ENCODE results near the gene C17orf100. TPM values are rescaled to one million over a fixed set of nuclear protein-coding genes. Genes with fewer than 3 reads are reported as not detected.

Gene C17orf100
- total RNA-seq, 4 donors from 2014 or later: 0.27 to 1.5 (median 0.57) TPM; not detected in 1

DNA sequence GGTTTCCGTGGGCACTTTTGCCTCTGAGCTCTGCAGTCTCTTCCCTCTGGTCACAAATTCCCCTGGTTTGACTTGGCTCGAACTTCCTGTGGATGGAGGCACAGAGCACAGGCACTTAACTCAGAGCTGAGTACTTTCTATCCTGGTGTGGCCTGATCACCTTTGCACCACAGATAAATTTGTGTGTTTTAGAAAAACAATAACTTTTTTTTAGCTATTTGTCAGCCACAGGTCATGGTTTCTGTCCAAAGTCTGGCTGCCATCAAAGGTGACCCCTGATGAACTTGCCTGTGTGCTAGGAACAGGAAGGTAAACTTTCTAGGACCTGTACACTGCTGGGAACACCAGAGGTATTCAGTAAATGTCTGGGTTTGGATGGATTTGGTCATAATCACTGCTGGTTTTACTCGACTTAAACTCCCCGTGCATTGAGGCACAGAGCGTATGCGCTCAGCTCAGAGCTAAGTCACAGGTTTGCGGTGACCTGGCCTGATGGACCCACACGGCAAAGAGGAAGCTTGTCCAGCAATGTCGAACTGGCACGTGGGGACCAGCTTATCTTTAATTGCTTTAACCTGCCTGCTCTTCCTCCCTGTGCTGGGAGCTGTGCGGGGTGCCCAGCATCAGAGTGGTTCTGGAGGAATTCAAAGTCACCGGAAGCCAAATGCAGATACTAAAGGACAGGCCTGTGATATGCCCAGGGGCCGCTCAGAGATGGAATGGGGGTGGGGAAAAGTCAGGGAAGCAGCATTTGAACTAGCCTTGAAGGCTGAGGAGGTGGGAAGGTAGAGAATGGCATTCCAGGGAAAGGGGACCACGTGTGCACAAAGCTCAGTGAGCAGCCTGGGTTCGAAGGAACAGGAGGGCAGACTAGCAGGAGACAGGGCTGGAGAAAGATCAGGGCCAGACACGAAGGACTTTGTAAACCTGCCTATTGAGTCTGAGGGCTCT is 48.7 kb downstream of the C17orf100 start:
- Histone ChIP-seq H3K9me3 (no peaks in the 10 kb centered on the region), H3K27me3 (peaks cover 0 to 24% (median 0%) of the 10 kb centered on the region in 4 donors), H3K27ac (no peak overlapping the region), H3K4me1 (no peaks in the 10 kb centered on the region), H3K4me3 (no peak overlapping the region), H3K36me3 (no peaks in the 10 kb centered on the region)
- intact Hi-C loops (cut with DNase I): no loop called here
- WGBS, 2 donors: 71 to 77% methylated on average over 13 to 15 of the region's 16 CpGs
- DNase-seq: no peak
- TF ChIP-seq, protein P1, sequence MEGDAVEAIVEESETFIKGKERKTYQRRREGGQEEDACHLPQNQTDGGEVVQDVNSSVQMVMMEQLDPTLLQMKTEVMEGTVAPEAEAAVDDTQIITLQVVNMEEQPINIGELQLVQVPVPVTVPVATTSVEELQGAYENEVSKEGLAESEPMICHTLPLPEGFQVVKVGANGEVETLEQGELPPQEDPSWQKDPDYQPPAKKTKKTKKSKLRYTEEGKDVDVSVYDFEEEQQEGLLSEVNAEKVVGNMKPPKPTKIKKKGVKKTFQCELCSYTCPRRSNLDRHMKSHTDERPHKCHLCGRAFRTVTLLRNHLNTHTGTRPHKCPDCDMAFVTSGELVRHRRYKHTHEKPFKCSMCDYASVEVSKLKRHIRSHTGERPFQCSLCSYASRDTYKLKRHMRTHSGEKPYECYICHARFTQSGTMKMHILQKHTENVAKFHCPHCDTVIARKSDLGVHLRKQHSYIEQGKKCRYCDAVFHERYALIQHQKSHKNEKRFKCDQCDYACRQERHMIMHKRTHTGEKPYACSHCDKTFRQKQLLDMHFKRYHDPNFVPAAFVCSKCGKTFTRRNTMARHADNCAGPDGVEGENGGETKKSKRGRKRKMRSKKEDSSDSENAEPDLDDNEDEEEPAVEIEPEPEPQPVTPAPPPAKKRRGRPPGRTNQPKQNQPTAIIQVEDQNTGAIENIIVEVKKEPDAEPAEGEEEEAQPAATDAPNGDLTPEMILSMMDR (IDR thresholded peaks at IDR 0.05): no peak

DNA sequence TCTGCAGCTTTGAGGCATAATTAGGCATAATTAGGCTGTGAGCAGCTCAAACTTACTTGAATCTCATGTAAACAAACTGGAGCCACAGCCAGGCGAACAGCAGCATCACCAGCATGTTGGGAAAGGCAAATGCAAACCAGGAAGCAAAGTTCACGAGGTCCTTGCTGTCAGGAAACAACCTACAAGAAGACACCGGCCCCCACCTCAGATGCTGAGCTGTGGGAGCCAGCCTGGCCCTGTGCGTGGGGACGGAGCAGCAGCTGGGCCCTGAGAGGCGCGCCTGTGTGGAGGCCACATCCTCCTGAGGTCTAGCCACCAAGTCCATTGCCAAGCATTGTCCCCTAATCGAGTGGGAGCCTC is 49.4 kb downstream of the C17orf100 start:
- Histone ChIP-seq H3K27me3 (peaks cover 0 to 24% (median 0%) of the 10 kb centered on the region in 4 donors), H3K27ac (no peak overlapping the region), H3K9me3 (no peaks in the 10 kb centered on the region), H3K4me3 (no peak overlapping the region), H3K36me3 (no peaks in the 10 kb centered on the region), H3K4me1 (no peaks in the 10 kb centered on the region)
- no peak for DNase-seq
- TF ChIP-seq POLR2A (IDR thresholded peaks at IDR 0.05): no peak
- TF ChIP-seq, protein P1 (IDR thresholded peaks at IDR 0.05): no peak
- WGBS, 2 donors: 76 to 79% methylated on average over 3 to 7 of the region's 8 CpGs
- intact Hi-C loops (cut with DNase I): no loop called here

DNA sequence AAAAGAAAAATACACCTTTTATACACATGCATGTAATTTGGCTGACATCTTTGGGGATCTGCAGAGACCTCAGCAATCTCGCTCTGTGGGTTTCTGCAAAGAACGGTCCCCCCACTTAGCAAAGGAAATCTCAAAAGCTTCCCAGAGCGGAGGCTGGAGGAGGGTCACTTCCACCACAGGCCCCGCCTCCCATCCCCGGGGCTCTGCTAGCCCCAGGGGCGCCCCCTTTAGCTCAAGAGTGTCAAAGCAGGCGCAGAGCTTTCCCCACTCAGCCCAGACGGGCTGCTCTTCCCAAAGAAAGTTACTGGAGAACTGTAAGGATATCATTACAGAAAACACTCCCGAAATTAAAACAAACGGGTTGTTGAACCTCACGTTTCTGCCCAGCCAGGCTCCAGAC is 50.2 kb downstream of the C17orf100 start:
- Histone ChIP-seq H3K4me3 (no peak overlapping the region), H3K27ac (no peak overlapping the region), H3K4me1 (no peaks in the 10 kb centered on the region), H3K36me3 (no peaks in the 10 kb centered on the region), H3K27me3 (peaks cover 0 to 29% (median 0%) of the 10 kb centered on the region in 4 donors), H3K9me3 (no peaks in the 10 kb centered on the region)
- 18 to 39% methylated on average over 9 of the region's 11 CpGs for WGBS, 2 donors
- no peak for DNase-seq
- intact Hi-C loops (cut with DNase I): no loop called here
- TF ChIP-seq, protein P1 (IDR thresholded peaks at IDR 0.05): no peak
- no peak for TF ChIP-seq POLR2A (IDR thresholded peaks at IDR 0.05)

DNA sequence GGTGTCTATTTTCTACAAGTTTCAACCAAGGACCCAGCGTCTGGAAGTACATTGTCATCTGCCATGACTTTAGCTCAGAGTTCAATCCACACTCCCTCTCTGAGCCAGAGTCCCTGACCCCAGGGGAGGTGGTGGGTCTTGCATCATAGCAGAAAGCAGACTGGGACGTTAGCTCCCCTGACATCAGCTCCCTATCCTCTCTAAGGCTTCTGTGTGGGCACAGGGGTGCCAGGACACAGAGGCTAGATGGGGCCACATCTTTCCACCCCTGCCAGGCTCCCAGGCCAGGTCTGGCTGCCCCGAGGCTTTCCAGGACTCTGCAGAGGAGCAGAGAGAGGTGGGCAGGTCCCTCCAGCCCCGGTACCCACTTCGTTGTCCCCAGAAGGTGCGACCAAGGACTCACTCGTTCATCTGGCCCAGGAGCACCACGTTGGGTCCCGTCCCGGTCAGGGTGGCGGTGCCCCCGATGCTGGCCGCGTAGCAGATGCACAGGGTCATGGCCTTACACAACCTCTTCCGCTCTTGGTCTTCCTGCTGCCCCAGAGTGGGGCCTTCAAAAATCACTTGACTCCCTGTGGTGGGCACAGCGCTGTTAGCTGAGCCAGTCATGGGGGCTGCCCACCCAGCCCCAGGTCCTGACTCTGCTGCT is 51.1 kb downstream of the C17orf100 start:
- 71 to 100% methylated on average over 1 of the region's 16 CpGs for WGBS, 2 donors
- TF ChIP-seq, protein P1 (IDR thresholded peaks at IDR 0.05): no peak
- no peak for TF ChIP-seq POLR2A (IDR thresholded peaks at IDR 0.05)
- Histone ChIP-seq H3K9me3 (no peaks in the 10 kb centered on the region), H3K36me3 (no peaks in the 10 kb centered on the region), H3K4me1 (no peaks in the 10 kb centered on the region), H3K27me3 (peaks cover 0 to 38% (median 0%) of the 10 kb centered on the region in 4 donors), H3K27ac (no peak overlapping the region), H3K4me3 (no peak overlapping the region)
- intact Hi-C loops (cut with DNase I): no loop called here
- no peak for DNase-seq

Small RNA genes within 50 kb of the gene (small RNA-seq; reads per million reads assigned to genes)
- 0.42 to 1.1 (median 0.77) reads per million in 4 donors for gene MIR4520-1

Other genes starting within 250 kb of the C17orf100 start
- not detected for gene AIPL1, start 216.6 kb upstream of the C17orf100 start, total RNA-seq
- gene PIMREG, start 207.3 kb upstream of the C17orf100 start, total RNA-seq: 1 to 10 TPM; 3.6 to 7.2 (median 5.2) TPM
- gene PITPNM3, start 95.2 kb upstream of the C17orf100 start, total RNA-seq: 10 to 100 TPM; 14.0 to 33.4 (median 21.5) TPM
- gene KIAA0753, start 11.1 kb upstream of the C17orf100 start, total RNA-seq: 10 to 100 TPM in 3 of 4 donors, 1 to 10 TPM in 1; 8.1 to 17.4 (median 11.4) TPM
- 100 to 1,000 TPM; 446 to 796 (median 696) TPM for gene TXNDC17, start 10.7 kb upstream of the C17orf100 start, total RNA-seq
- gene MED31, start 157 bp upstream of the C17orf100 start, total RNA-seq: 10 to 100 TPM in 2 of 4 donors, 1 to 10 TPM in 2; 5.5 to 18.9 (median 12.5) TPM
- gene SLC13A5, start 61.6 kb downstream of the C17orf100 start, total RNA-seq: 1 to 10 TPM in 2 of 4 donors, under 1 TPM in 2; 0.29 to 2.3 (median 1.3) TPM
- gene XAF1, start 104.3 kb downstream of the C17orf100 start, total RNA-seq: 10 to 100 TPM in 3 of 4 donors, 1 to 10 TPM in 1; 6.9 to 24.0 (median 15.5) TPM
- gene FBXO39, start 124.5 kb downstream of the C17orf100 start, total RNA-seq: 1 to 10 TPM in 3 of 4 donors, under 1 TPM in 1; 0.48 to 2.9 (median 1.9) TPM
- gene TEKT1, start 180.0 kb downstream of the C17orf100 start, total RNA-seq: not detected

All from esophagus squamous epithelium (tissue), 5 donors.